T-cell (primary cell): ENCODE data around the gene ITGAL. TPM values are rescaled to one million over a fixed set of nuclear protein-coding genes. Genes with fewer than 3 reads are reported as not detected.
"Not testable (repeated sequence)": the region's sequence is repeated elsewhere in the genome, so short reads cannot be mapped to it uniquely, and the experiment has no call there.

Experiments used
- ATAC-seq, 4 experiments: fragments of 200-7000 bp in 3 of 4; fragments of 150-1000 bp in 1 of 4; cut with Tn5 transposase; replicated peaks in 1 of 4; 1 replicate in 3 of 4; 2 replicates in 1 of 4; pipeline ENCODE4 v1.10.0; 2021; ENCODE audit warnings: moderate library complexity in 3 of 4, mild to moderate bottlenecking in 2 of 4, moderate number of reproducible peaks in 1 of 4
- CTCF ChIA-PET, 2 donors: fragments of 300-600 bp; sonication (Branson Sonifier 250); formaldehyde crosslinking; loops; one replicate each; lab custom pipeline; 2022; ENCODE audit warnings: antibody characterized with exemption in 2 of 2; lab: Charles Lee
- POLR2A ChIA-PET, 2 donors: fragments of 300-600 bp; sonication (Branson Sonifier 250); formaldehyde crosslinking; loops; one replicate each; lab custom pipeline; 2022; ENCODE audit warnings: antibody characterized with exemption in 2 of 2; lab: Charles Lee
- DNase-seq, 35 experiments: peaks; one replicate each; pipeline versions ENCODE4 v3.0.0 to v3.0.0-alpha.2; 2013 to 2023
- H3K27ac ChIP-seq: one replicate; pipeline ENCODE4 v1.5.1; 2013; ENCODE audit warnings: low read length
- H3K27me3 ChIP-seq, 2 experiments: replicated peaks in 1 of 2; 1 replicate in 1 of 2; 2 replicates in 1 of 2; pipeline versions ENCODE4 v1.6.1 to v1.7.0; 2013; ENCODE audit warnings: low read length in 1 of 2, mixed read lengths in 1 of 2; ENCODE audit not compliant: control insufficient read depth in 2 of 2, insufficient read depth in 2 of 2; ENCODE audit errors: extremely low read depth in 1 of 2
- H3K36me3 ChIP-seq, 2 donors: 1 replicate in 1 of 2; 2 replicates in 1 of 2; pipeline versions ENCODE4 v1.6.1 to v1.7.0; 2013; ENCODE audit warnings: low read length in 1 of 2; ENCODE audit not compliant: control insufficient read depth in 2 of 2, insufficient read depth in 1 of 2; ENCODE audit errors: extremely low read depth in 1 of 2
- H3K4me1 ChIP-seq, 2 experiments: 1 replicate in 1 of 2; 2 replicates in 1 of 2; pipeline versions ENCODE4 v1.6.1 to v1.7.0; 2013; ENCODE audit warnings: low read length in 2 of 2, mixed read lengths in 1 of 2; ENCODE audit not compliant: insufficient read depth in 2 of 2, control insufficient read depth in 1 of 2; ENCODE audit errors: extremely low read depth in 1 of 2
- H3K4me3 ChIP-seq, 2 donors: 1 replicate in 1 of 2; 2 replicates in 1 of 2; pipeline versions ENCODE4 v1.5.1 to v1.7.0; 2013; ENCODE audit warnings: mild to moderate bottlenecking in 2 of 2, low read length in 1 of 2, moderate library complexity in 1 of 2; ENCODE audit not compliant: control insufficient read depth in 1 of 2; ENCODE audit errors: extremely low read depth in 1 of 2
- H3K9me3 ChIP-seq: 2 replicates; pipeline ENCODE4 v1.7.0; 2013
- H3K27ac Mint-ChIP-seq, 2 donors: one replicate each; pipeline ENCODE4 v1.8.0; 2020 to 2021; ENCODE audit warnings: mild to moderate bottlenecking in 2 of 2, mixed read lengths in 2 of 2
- H3K27me3 Mint-ChIP-seq, 2 donors: one replicate each; pipeline ENCODE4 v1.8.0; 2021 to 2022; ENCODE audit warnings: mixed read lengths in 2 of 2
- H3K36me3 Mint-ChIP-seq: one replicate; pipeline ENCODE4 v1.8.0; 2021; ENCODE audit warnings: mixed read lengths
- H3K4me1 Mint-ChIP-seq, 3 donors: one replicate each; pipeline ENCODE4 v1.8.0; 2020 to 2022; ENCODE audit warnings: mixed read lengths in 3 of 3, mild to moderate bottlenecking in 1 of 3
- H3K4me3 Mint-ChIP-seq, 3 donors: one replicate each; pipeline ENCODE4 v1.8.0; 2020 to 2022; ENCODE audit warnings: mild to moderate bottlenecking in 3 of 3, mixed read lengths in 3 of 3, moderate library complexity in 3 of 3
- H3K9me3 Mint-ChIP-seq, 3 donors: one replicate each; pipeline ENCODE4 v1.8.0; 2020 to 2022; ENCODE audit warnings: mixed read lengths in 3 of 3
- WGBS: methylation state at CpG from one replicate; pipeline ENCODE4 v1.1.5; 2013; ENCODE audit warnings: missing lambda C conversion rate; ENCODE audit not compliant: insufficient coverage; 5-methylcytosine and 5-hydroxymethylcytosine counted together
- total RNA-seq, 35 experiments: library from RNA in 6 of 35; stranded (reverse) in 6 of 35; fragments of 120-200 nt in 1 of 35; gene quantifications; one replicate each; pipeline versions ENCODE4 v1.2.1 to v1.2.4 and lab custom pipeline; 2013 to 2026

Gene ITGAL
- total RNA-seq, 5 donors from 2014 or later (not counting 1 experiment from before 2014, with no cell fraction given): 322 to 640 (median 518) TPM

DNA sequence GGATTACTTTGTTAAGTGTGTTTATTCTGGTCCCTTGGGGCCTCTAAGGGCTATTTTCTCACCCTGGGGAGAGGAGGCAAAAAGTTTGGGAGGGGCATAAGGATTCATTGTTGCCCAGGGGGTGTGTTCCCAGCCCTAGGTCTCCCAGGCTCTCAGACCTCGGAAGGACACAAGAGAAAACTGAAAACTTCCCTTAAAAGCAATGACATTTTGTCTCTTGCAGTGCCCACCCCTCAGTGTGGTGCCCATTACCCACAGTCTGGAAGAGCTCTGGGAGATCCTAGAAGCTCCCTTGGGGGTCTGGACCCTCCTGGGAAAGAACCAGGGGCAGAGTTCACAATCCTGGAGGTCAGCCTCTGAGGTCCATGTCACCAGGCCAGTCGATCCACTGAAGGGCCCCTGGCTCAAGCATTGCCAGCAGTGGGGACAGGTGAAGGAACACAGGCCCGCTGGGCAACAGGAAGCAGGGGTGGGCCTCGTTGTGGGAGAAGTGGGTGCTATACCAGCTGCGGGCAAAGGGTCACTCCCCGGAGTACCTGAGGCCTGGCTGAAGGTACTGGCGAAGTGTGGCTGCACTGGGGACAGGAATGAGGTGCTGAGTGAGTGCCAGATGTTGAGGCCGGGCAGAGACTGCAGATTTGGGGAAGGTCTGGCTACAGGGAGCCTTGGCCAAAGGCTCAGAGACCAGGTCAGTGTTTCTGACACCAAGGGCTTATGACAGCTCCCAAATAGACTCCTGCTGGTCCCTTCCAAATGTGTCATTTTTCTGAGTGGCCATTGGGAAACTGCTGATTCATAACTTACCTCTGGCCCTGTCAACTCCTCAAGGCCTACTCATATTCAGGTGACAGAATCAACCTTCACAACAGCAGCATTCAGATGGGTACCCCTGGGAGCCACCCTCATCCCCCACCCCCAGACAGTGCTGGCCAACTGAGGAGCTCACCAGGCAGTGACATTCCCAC is 66.7 kb downstream of the ITGAL start:
- ChIA-PET CTCF (no interaction called here), POLR2A (interaction anchor here in 1 of 2 donors (0.6 kb wide), 1 partner anchor 17 kb away, joined by 4 read pairs; no protein-coding TSS in a partner anchor)
- 83% methylated on average over 5 of the region's 8 CpGs for WGBS
- peaks cover 7 to 22% of the 10 kb centered on the region in 2 experiments for H3K4me1 ChIP-seq
- no peaks in the 10 kb centered on the region for H3K27me3 Mint-ChIP-seq
- H3K27ac Mint-ChIP-seq: no peak overlapping the region
- no peak overlapping the region for H3K27ac ChIP-seq
- DNase-seq (no peak), ATAC-seq (no peak)
- no peaks in the 10 kb centered on the region for H3K9me3 ChIP-seq
- H3K4me1 Mint-ChIP-seq: peaks cover 20 to 26% (median 25%) of the 10 kb centered on the region in 3 donors
- no peak overlapping the region for H3K4me3 ChIP-seq
- H3K4me3 Mint-ChIP-seq: no peak overlapping the region
- H3K36me3 ChIP-seq: no peaks in the 10 kb centered on the region
- H3K36me3 Mint-ChIP-seq: no peaks in the 10 kb centered on the region
- no peaks in the 10 kb centered on the region for H3K9me3 Mint-ChIP-seq
- no peaks in the 10 kb centered on the region for H3K27me3 ChIP-seq

DNA sequence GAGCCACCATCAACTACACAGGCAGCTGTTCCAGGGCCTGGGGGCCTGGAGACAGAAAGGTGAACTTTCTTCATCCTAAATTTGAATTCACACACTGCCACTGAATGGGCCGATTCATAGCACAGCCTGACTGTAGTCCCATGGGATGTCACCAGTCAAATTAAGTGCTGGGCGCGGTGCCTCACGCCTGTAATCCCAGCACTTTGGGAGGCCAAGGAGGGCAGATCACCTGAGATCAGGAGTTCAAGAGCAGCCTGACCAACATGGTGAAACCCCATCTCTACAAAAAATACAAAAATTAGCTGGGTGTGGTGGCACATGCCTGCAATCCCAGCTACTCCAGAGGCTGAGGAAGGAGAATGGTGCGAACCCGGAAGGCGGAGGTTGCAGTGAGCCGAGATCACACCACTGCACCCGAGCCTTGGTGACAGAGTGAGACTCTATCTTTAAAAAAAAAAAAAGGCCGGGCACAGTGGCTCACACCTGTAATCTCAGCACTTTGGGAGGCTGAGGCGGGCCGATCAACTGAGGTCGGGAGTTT is 67.5 kb downstream of the ITGAL start:
- DNase-seq, CTCF ChIA-PET, H3K27me3 Mint-ChIP-seq, H3K4me3 ChIP-seq, H3K36me3 ChIP-seq, H3K27ac Mint-ChIP-seq, ATAC-seq, H3K36me3 Mint-ChIP-seq, H3K9me3 ChIP-seq, H3K4me3 Mint-ChIP-seq, H3K27ac ChIP-seq, H3K27me3 ChIP-seq, H3K9me3 Mint-ChIP-seq: not testable (repeated sequence)
- POLR2A ChIA-PET: interaction anchor here in 1 of 2 donors (0.6 kb wide), 1 partner anchor 17 kb away, joined by 4 read pairs; no protein-coding TSS in a partner anchor
- WGBS: 96% methylated on average over 8 of the region's 13 CpGs
- peaks cover 20 to 23% (median 21%) of the 10 kb centered on the region in 3 donors for H3K4me1 Mint-ChIP-seq
- peaks cover 7 to 17% of the 10 kb centered on the region in 2 experiments for H3K4me1 ChIP-seq

DNA sequence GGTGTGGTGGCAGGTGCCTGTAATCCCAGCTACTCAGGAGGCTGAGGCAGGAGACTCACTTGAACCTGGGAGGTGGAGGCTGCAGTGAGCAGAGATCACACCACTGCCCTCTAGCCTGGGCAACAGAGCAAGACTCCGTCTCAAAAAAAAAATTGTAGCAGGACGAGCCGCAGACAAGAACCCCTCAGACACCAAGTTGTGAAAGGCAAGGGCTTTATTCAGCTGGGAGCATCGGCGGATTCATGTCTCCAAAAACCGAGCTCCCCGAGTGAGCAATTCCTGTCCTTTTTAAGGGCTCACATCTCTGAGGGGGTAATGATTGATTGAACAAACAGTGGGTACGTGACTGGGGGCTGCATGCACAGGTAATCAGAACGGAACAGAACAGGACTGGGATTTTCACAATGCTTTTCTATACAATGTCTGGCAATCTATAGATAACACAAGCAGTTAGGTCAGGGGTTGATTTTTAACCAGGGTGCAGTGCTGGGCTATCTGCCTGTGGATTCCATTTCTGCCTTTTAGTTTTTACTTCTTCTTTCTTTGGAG is 68.4 kb downstream of the ITGAL start:
- H3K36me3 Mint-ChIP-seq, H3K4me1 ChIP-seq, H3K27ac ChIP-seq, H3K36me3 ChIP-seq, H3K4me3 Mint-ChIP-seq, H3K27ac Mint-ChIP-seq, H3K9me3 Mint-ChIP-seq, DNase-seq, H3K9me3 ChIP-seq, CTCF ChIA-PET, H3K4me3 ChIP-seq, ATAC-seq, H3K27me3 ChIP-seq, H3K27me3 Mint-ChIP-seq: not testable (repeated sequence)
- WGBS: 100% methylated on average over 7 of the region's 9 CpGs
- POLR2A ChIA-PET: interaction anchor here in 1 of 2 donors (0.7 kb wide), 1 partner anchor 450 kb away, joined by 3 read pairs; no protein-coding TSS in a partner anchor
- H3K4me1 Mint-ChIP-seq: peaks cover 16 to 20% (median 16%) of the 10 kb centered on the region in 3 donors

DNA sequence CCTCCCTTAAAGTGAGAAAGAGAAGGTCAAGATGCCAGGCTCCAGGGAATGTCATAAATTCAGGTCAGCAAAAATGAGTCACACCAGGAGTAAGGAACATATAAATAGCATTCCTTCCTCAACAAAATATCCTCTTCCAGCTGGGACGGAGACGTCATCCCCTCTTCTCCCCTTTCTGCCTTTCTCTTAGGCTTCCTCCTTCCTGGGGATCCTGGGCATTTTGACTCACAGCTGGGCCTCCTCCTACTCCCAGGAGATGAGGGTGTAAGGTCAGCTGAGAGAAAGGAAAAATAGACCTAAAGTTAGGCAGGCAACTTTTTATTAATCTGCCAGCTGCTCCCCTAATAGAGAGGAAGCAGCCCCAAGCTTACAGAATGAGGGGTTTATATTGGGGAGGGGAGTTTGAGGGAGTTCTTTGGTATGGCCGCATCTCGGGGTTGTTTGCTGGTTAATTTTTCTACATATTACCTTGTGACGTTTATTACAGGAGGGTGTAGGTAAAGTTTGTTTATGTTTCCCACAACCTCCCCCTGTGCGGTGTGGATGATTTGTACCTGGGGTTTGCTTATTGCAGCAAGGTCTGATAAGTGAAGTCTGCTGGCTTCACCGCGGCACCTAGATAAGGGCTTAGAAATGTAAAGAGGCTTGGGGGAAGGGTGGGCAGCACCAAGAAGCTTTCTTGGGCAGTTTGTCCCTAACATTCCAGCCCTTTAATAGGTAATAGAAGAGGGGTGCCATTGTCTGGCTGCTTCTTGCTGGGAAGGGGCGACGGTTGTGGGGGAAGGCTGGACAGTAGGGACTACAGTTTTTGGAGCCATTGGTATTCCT is 69.2 kb downstream of the ITGAL start:
- H3K27ac ChIP-seq: no peak overlapping the region
- H3K27me3 ChIP-seq: no peaks in the 10 kb centered on the region
- H3K4me1 Mint-ChIP-seq: peaks cover 9 to 15% (median 10%) of the 10 kb centered on the region in 3 donors
- CTCF ChIA-PET: no interaction called here
- 96% methylated on average over 4 of the region's 10 CpGs for WGBS
- H3K9me3 ChIP-seq: no peaks in the 10 kb centered on the region
- POLR2A ChIA-PET: interaction anchor here in 1 of 2 donors (0.7 kb wide), 1 partner anchor 451 kb away, joined by 3 read pairs; no protein-coding TSS in a partner anchor
- no peak overlapping the region for H3K27ac Mint-ChIP-seq
- no peak for DNase-seq
- no peaks in the 10 kb centered on the region for H3K27me3 Mint-ChIP-seq
- H3K9me3 Mint-ChIP-seq: no peaks in the 10 kb centered on the region
- no peak overlapping the region for H3K4me3 ChIP-seq
- no peaks in the 10 kb centered on the region for H3K36me3 ChIP-seq
- no peak for ATAC-seq
- no peak overlapping the region for H3K4me3 Mint-ChIP-seq
- no peaks in the 10 kb centered on the region for H3K36me3 Mint-ChIP-seq
- peaks cover 0 to 2% of the 10 kb centered on the region in 2 experiments for H3K4me1 ChIP-seq

DNA sequence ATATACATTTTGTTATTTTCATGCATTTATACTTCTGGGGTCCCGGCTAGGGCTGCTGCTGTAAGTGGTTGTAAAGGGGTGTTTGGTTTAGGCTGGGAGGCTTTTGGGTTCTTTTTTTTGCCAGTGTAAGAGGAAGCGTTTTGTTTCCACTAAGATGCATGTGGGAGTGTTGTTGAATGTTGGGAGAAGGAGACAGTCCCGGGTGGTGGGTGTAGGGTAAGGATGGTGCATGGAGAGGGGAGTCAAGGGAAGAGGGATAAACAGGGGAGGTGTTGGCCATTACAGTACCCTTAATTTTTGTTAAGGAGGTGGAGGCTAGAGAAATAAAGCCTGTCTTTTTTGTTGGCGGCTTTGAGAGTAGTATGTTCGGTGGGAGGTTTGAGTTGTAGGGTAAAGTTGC is 70.5 kb downstream of the ITGAL start:
- POLR2A ChIA-PET: no interaction called here
- 98% methylated on average over 5 of the region's 5 CpGs for WGBS
- CTCF ChIA-PET: no interaction called here

DNA sequence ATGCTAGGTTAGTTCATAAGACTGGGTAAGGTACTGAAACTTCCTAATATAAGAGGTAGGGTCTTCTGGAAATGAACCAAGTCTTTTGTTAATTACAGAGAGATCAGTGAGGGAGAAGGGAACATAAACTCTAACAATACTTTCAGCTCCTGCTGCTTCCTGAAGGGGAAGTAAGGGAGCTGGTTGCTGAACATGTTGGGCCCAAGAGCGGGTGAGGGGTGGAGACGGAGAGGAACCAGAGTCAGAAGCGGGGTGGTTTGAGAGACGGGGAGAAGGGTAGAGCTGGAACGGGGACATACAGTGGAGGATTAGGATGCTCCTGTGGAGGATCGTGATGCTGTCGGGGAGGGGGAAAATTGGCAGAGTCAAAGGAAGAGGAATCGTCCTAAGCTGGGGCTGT is 73.6 kb downstream of the ITGAL start:
- Mint-ChIP-seq H3K4me1 (peaks cover 20 to 29% (median 22%) of the 10 kb centered on the region in 3 donors), H3K36me3 (no peaks in the 10 kb centered on the region), H3K4me3 (no peak overlapping the region), H3K27ac (no peak overlapping the region), H3K9me3 (no peaks in the 10 kb centered on the region), H3K27me3 (no peaks in the 10 kb centered on the region)
- peaks cover 2 to 8% of the 10 kb centered on the region in 2 experiments for H3K4me1 ChIP-seq
- H3K9me3 ChIP-seq: no peaks in the 10 kb centered on the region
- ATAC-seq (no peak), DNase-seq (no peak)
- H3K27me3 ChIP-seq: no peaks in the 10 kb centered on the region
- WGBS: 92% methylated on average over 7 of the region's 8 CpGs
- POLR2A ChIA-PET: no interaction called here
- no peak overlapping the region for H3K4me3 ChIP-seq
- H3K36me3 ChIP-seq: no peaks in the 10 kb centered on the region
- no peak overlapping the region for H3K27ac ChIP-seq
- CTCF ChIA-PET: no interaction called here

More for the DNA sequence above, 70.5 kb downstream of the ITGAL start:
- Histone ChIP-seq H3K4me3 (no peak overlapping the region), H3K36me3 (no peaks in the 10 kb centered on the region), H3K9me3 (no peaks in the 10 kb centered on the region), H3K27me3 (no peaks in the 10 kb centered on the region), H3K27ac (no peak overlapping the region), H3K4me1 (no peaks in the 10 kb centered on the region)
- DNase-seq (no peak), ATAC-seq (no peak)
- Mint-ChIP-seq H3K27me3 (no peaks in the 10 kb centered on the region), H3K4me1 (peaks cover 0 to 15% (median 5%) of the 10 kb centered on the region in 3 donors), H3K27ac (no peak overlapping the region), H3K36me3 (no peaks in the 10 kb centered on the region), H3K4me3 (no peak overlapping the region), H3K9me3 (no peaks in the 10 kb centered on the region)
